Upper lobe of right lung (tissue), 1 donor: ENCODE measurements around the gene DUSP21. TPM values are rescaled to one million over a fixed set of nuclear protein-coding genes. Genes with fewer than 3 reads are reported as not detected.
"Not testable (repeated sequence)": the region's sequence is repeated elsewhere in the genome, so short reads cannot be mapped to it uniquely, and the experiment has no call there.

Experiments used
- ATAC-seq: fragments of 200-7000 bp; cut with Tn5 transposase; one replicate; pipeline ENCODE4 v1.9.1; 2020; ENCODE audit warnings: mild to moderate bottlenecking, moderate library complexity
- DNase-seq: peaks from one replicate; pipeline ENCODE4 v3.0.0-alpha.2; 2020
- H3K27ac ChIP-seq: fragments of 200-600 bp; one replicate; pipeline ENCODE4 v1.8.0; 2022
- H3K27me3 ChIP-seq: fragments of 200-600 bp; one replicate; pipeline ENCODE4 v1.8.0; 2022; ENCODE audit warnings: mild to moderate bottlenecking
- H3K36me3 ChIP-seq: fragments of 200-600 bp; one replicate; pipeline ENCODE4 v1.8.0; 2022
- H3K4me1 ChIP-seq: fragments of 200-600 bp; one replicate; pipeline ENCODE4 v1.8.0; 2022
- H3K4me3 ChIP-seq: fragments of 200-600 bp; one replicate; pipeline ENCODE4 v1.8.0; 2022; ENCODE audit warnings: mild to moderate bottlenecking
- H3K9me3 ChIP-seq: fragments of 200-600 bp; one replicate; pipeline ENCODE4 v1.8.0; 2022
- CTCF ChIP-seq: fragments of 200-600 bp; IDR thresholded peaks from one replicate; pipeline ENCODE4 v1.8.0; 2022; ENCODE audit warnings: antibody characterized with exemption
- intact Hi-C: fragments of 100-400 bp; cut with DNase I; formaldehyde crosslinking; loops from one replicate; pipeline ENCODE4 v1.11.0; 2022
- total RNA-seq: library from RNA; stranded (reverse); fragmentation: NEBNext Ultra II Directional; extraction: Animal tissue kit (Norgen Biotek cat#: 25700); gene quantifications from one replicate; pipeline ENCODE4 v1.2.1, GENCODE V29; 2021
- donor health status: DM: no; HTN: yes; CAD: no; lungs with severe emphysema.

The DUSP21 gene
- total RNA-seq, 1 donor from 2014 or later: not detected

- ATAC-seq (no peak), DNase-seq (no peak)
- Histone ChIP-seq H3K4me1 (no peaks in the 10 kb centered on the region), H3K9me3 (no peaks in the 10 kb centered on the region), H3K4me3 (no peak overlapping the region), H3K27ac (no peak overlapping the region), H3K27me3 (no peaks in the 10 kb centered on the region), H3K36me3 (no peaks in the 10 kb centered on the region)
- no peak for TF ChIP-seq CTCF
- intact Hi-C loops: no loop called here
These were observed 21.2 kb upstream of the DUSP21 start for GRCh38 chrX:44822601-44823000.

GRCh38 chrX:44823193-44823592 is 20.6 kb upstream of the DUSP21 start:
- intact Hi-C loops, H3K4me3 ChIP-seq, ATAC-seq, H3K36me3 ChIP-seq, DNase-seq, H3K9me3 ChIP-seq, H3K4me1 ChIP-seq, H3K27ac ChIP-seq, H3K27me3 ChIP-seq: not testable (repeated sequence)

GRCh38 chrX:44828008-44828605 is 15.7 kb upstream of the DUSP21 start:
- intact Hi-C loops: no loop called here
- H3K4me1 ChIP-seq: no peaks in the 10 kb centered on the region
- ATAC-seq (no peak), DNase-seq (no peak)
- no peak overlapping the region for H3K4me3 ChIP-seq
- no peaks in the 10 kb centered on the region for H3K9me3 ChIP-seq
- H3K27ac ChIP-seq: no peak overlapping the region
- TF ChIP-seq CTCF: no peak
- H3K36me3 ChIP-seq: no peaks in the 10 kb centered on the region
- no peaks in the 10 kb centered on the region for H3K27me3 ChIP-seq

GRCh38 chrX:44829832-44830231 is 14.0 kb upstream of the DUSP21 start:
- no peak for TF ChIP-seq CTCF
- Histone ChIP-seq H3K4me3 (no peak overlapping the region), H3K27ac (no peak overlapping the region), H3K9me3 (no peaks in the 10 kb centered on the region), H3K27me3 (no peaks in the 10 kb centered on the region), H3K4me1 (no peaks in the 10 kb centered on the region), H3K36me3 (no peaks in the 10 kb centered on the region)
- intact Hi-C loops: no loop called here
- ATAC-seq (no peak), DNase-seq (no peak)

- H3K9me3 ChIP-seq: no peaks in the 10 kb centered on the region
- ATAC-seq (no peak), DNase-seq (no peak)
- H3K27ac ChIP-seq: no peak overlapping the region
- no peaks in the 10 kb centered on the region for H3K4me1 ChIP-seq
- H3K4me3 ChIP-seq: no peak overlapping the region
- intact Hi-C loops: no loop called here
- no peaks in the 10 kb centered on the region for H3K27me3 ChIP-seq
- H3K36me3 ChIP-seq: no peaks in the 10 kb centered on the region
- TF ChIP-seq CTCF: no peak
These were observed 1.1 kb upstream of the DUSP21 start for GRCh38 chrX:44842550-44843317.

- DNase-seq (no peak), ATAC-seq (no peak)
- Histone ChIP-seq H3K36me3 (no peaks in the 10 kb centered on the region), H3K27ac (no peak overlapping the region), H3K9me3 (no peaks in the 10 kb centered on the region), H3K4me1 (no peaks in the 10 kb centered on the region), H3K27me3 (no peaks in the 10 kb centered on the region), H3K4me3 (no peak overlapping the region)
- intact Hi-C loops: no loop called here
- TF ChIP-seq CTCF: no peak
These were observed 511 bp upstream of the DUSP21 start for GRCh38 chrX:44843318-44843702.
